Measurements from ENCODE around the gene SEMA4A. TPM values are rescaled to one million over a fixed set of nuclear protein-coding genes. Genes with fewer than 3 reads are reported as not detected.
A peak's percentile ranks its signal among the peaks of the same experiment; 100 is the strongest.

The SEMA4A gene
- total and polyA plus RNA-seq, 9 of the 15 experiments (the other 6 are each of a cell fraction or from before 2014, with no cell fraction given), result 0.04 to 1.7 (median 0.45) TPM

- TF ChIP-seq RHOXF2B (CRISPR knock-in tag; conservative IDR thresholded peaks at IDR 0.05) (no peak), ZBTB40 (IDR thresholded peaks at IDR 0.05) (peak; percentile 98), ZBTB40 (CRISPR knock-in tag; IDR thresholded peaks at IDR 0.05) (no peak), RB1 (IDR thresholded peaks at IDR 0.05; ENCODE audit: low read depth) (peak; percentile 23; the same call in 1 of the 2 replicates), ZNF212 (CRISPR knock-in tag; IDR thresholded peaks at IDR 0.05) (no peak), CREB3 (tag; conservative IDR thresholded peaks at IDR 0.05; ENCODE audit: low read depth) (no peak), ZFX (CRISPR knock-in tag; IDR thresholded peaks at IDR 0.05) (peak; percentile 75), SRSF1 (IDR thresholded peaks at IDR 0.05; ENCODE audit: low read depth, low read length) (no peak), TBL1XR1 (IDR thresholded peaks at IDR 0.05; ENCODE audit: low read length in 2 of 2) (peak in 1 of 2 experiments; percentile 29; a peak in 2 of 4 replicates), PHF20 (IDR thresholded peaks at IDR 0.05; ENCODE audit: partially characterized antibody) (peak; percentile 83), YY1 (IDR thresholded peaks at IDR 0.05; ENCODE audit: borderline replicate concordance in 1 of 3, control insufficient read depth in 1 of 3, extremely low read depth in 1 of 3, insufficient read depth in 3 of 3, insufficient read length in 1 of 3, insufficient replicate concordance in 2 of 3, low read depth in 1 of 3, low read length in 2 of 3) (peak; percentile 98 to 99 (median 99)), ZNF583 (CRISPR knock-in tag; IDR thresholded peaks at IDR 0.05) (no peak), SETDB1 (IDR thresholded peaks at IDR 0.05; ENCODE audit: low read length) (no peak), DNMT1 (IDR thresholded peaks at IDR 0.05) (no peak), ZNF174 (CRISPR knock-in tag; IDR thresholded peaks at IDR 0.05) (no peak), SREBF2 (CRISPR knock-in tag; IDR thresholded peaks at IDR 0.05) (no peak), PHTF2 (CRISPR knock-in tag; IDR thresholded peaks at IDR 0.05) (no peak)
These were observed 40.3 kb downstream of the SEMA4A start, which contains the start of gene SLC25A44 (continued) for GRCh38 chr1:156193488-156194299.
